ENCODE results near the gene PTPA. TPM values are rescaled to one million over a fixed set of nuclear protein-coding genes. Genes with fewer than 3 reads are reported as not detected.
"Not testable (repeated sequence)": the region's sequence is repeated elsewhere in the genome, so short reads cannot be mapped to it uniquely, and the experiment has no call there.

The PTPA gene
- polyA plus RNA-seq, 1 donor from 2014 or later: 62.8 TPM

GRCh38 chr9:129109952-129110739, 1.1 kb upstream of the PTPA start:
- peak overlapping the region; percentile 96 for H3K4me3 ChIP-seq (ENCODE audit: low read length)
- no peaks in the 10 kb centered on the region for H3K36me3 ChIP-seq (ENCODE audit: insufficient read depth, low read length)
- H3K9me3 ChIP-seq (ENCODE audit: low read length): no peaks in the 10 kb centered on the region
- peak overlapping the region; percentile 30 for H3K4me2 ChIP-seq (ENCODE audit: low read length)
- H3K27me3 ChIP-seq (ENCODE audit: insufficient read depth, low read depth, low read length): no peaks in the 10 kb centered on the region
- no peaks in the 10 kb centered on the region for H3K9me2 ChIP-seq (ENCODE audit: insufficient read depth, low read length)
- no peak overlapping the region for H3K27ac ChIP-seq (ENCODE audit: low read length)
- peak overlapping the region; percentile 72 for H3K9ac ChIP-seq (ENCODE audit: low read length)
- peaks cover 11% of the 10 kb centered on the region for H3K79me2 ChIP-seq (replicated peaks; ENCODE audit: insufficient read depth, low read length)
- no peaks in the 10 kb centered on the region for H4K20me1 ChIP-seq (ENCODE audit: insufficient read depth)
- H3F3A ChIP-seq (ENCODE audit: insufficient read depth, low read length, poor library complexity, severe bottlenecking): no peaks in the 10 kb centered on the region
- no peak for TF ChIP-seq EP300 (conservative IDR thresholded peaks at IDR 0.05; ENCODE audit: poor library complexity, severe bottlenecking)
- TF ChIP-seq SMC3 (conservative IDR thresholded peaks at IDR 0.05; ENCODE audit: poor library complexity): no peak
- no peak for TF ChIP-seq MXI1 (conservative IDR thresholded peaks at IDR 0.05; ENCODE audit: poor library complexity, severe bottlenecking)
- no peak for TF ChIP-seq POLR2AphosphoS5 (IDR thresholded peaks at IDR 0.05)
- TF ChIP-seq TAF1 (IDR thresholded peaks at IDR 0.05; ENCODE audit: low read depth): peak; percentile 35
- no peak for TF ChIP-seq RAD21 (conservative IDR thresholded peaks at IDR 0.05)
- no peak for TF ChIP-seq EZH2 (IDR thresholded peaks at IDR 0.05; ENCODE audit: borderline replicate concordance, insufficient read depth, low read length, poor library complexity, severe bottlenecking)
- TF ChIP-seq, protein P1, sequence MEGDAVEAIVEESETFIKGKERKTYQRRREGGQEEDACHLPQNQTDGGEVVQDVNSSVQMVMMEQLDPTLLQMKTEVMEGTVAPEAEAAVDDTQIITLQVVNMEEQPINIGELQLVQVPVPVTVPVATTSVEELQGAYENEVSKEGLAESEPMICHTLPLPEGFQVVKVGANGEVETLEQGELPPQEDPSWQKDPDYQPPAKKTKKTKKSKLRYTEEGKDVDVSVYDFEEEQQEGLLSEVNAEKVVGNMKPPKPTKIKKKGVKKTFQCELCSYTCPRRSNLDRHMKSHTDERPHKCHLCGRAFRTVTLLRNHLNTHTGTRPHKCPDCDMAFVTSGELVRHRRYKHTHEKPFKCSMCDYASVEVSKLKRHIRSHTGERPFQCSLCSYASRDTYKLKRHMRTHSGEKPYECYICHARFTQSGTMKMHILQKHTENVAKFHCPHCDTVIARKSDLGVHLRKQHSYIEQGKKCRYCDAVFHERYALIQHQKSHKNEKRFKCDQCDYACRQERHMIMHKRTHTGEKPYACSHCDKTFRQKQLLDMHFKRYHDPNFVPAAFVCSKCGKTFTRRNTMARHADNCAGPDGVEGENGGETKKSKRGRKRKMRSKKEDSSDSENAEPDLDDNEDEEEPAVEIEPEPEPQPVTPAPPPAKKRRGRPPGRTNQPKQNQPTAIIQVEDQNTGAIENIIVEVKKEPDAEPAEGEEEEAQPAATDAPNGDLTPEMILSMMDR (IDR thresholded peaks at IDR 0.05; ENCODE audit: poor library complexity, severe bottlenecking): peak; percentile 48
- H2AFZ ChIP-seq (ENCODE audit: low read depth, low read length): peak overlapping the region; percentile 65

DNA sequence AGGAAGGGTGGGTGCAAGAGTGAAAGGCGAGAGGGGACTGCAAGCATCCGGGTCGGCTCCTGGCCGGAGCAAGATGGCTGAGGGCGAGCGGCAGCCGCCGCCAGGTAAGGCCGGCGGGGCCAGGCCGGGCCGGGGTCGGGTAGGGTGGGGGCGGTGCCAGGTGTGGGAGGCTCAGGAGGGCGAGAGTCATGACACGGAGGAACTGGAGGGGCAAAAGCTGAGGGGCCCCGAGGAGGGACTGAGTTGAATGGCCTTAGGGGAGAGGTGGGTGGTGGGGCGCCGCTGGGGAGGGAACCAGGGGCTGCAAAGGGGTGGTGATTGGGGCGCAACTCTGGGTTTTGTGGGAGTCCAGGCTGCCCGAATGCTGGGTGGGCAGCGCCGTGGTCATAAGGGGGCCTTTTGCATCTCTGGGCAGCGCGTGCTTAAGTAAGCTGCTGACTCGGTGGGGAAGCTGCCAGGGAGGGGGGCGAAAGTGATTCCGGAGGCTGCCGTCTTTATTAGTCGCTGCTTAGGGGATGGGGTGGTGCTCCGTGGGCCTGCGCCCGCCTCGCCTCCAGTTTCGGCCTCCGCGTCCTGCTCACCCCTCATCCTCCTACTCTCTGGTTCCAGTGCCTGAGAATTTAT, 425 bp downstream of the PTPA start:
- H3K9me3 ChIP-seq (ENCODE audit: low read length): no peaks in the 10 kb centered on the region
- peak overlapping the region; percentile 93 for H3K27ac ChIP-seq (ENCODE audit: low read length)
- TF ChIP-seq EP300 (conservative IDR thresholded peaks at IDR 0.05; ENCODE audit: poor library complexity, severe bottlenecking) (no peak), TAF1 (IDR thresholded peaks at IDR 0.05; ENCODE audit: low read depth) (no peak), REST (IDR thresholded peaks at IDR 0.05; ENCODE audit: borderline replicate concordance) (no peak), POLR2AphosphoS5 (IDR thresholded peaks at IDR 0.05) (no peak), EZH2 (IDR thresholded peaks at IDR 0.05; ENCODE audit: borderline replicate concordance, insufficient read depth, low read length, poor library complexity, severe bottlenecking) (no peak), RAD21 (conservative IDR thresholded peaks at IDR 0.05) (no peak), SMC3 (conservative IDR thresholded peaks at IDR 0.05; ENCODE audit: poor library complexity) (no peak), MXI1 (conservative IDR thresholded peaks at IDR 0.05; ENCODE audit: poor library complexity, severe bottlenecking) (no peak)
- TF ChIP-seq, protein P1 (IDR thresholded peaks at IDR 0.05; ENCODE audit: poor library complexity, severe bottlenecking): no peak
- H3K4me3 ChIP-seq (ENCODE audit: low read length): peak overlapping the region; percentile 96
- no peaks in the 10 kb centered on the region for H3K27me3 ChIP-seq (ENCODE audit: insufficient read depth, low read depth, low read length)
- H3K36me3 ChIP-seq (ENCODE audit: insufficient read depth, low read length): no peaks in the 10 kb centered on the region
- peak overlapping the region; percentile 92 for H3K9ac ChIP-seq (ENCODE audit: low read length)
- H3F3A ChIP-seq (ENCODE audit: insufficient read depth, low read length, poor library complexity, severe bottlenecking): no peaks in the 10 kb centered on the region
- H3K79me2 ChIP-seq (replicated peaks; ENCODE audit: insufficient read depth, low read length): peaks cover 12% of the 10 kb centered on the region
- no peaks in the 10 kb centered on the region for H4K20me1 ChIP-seq (ENCODE audit: insufficient read depth)
- H2AFZ ChIP-seq (ENCODE audit: low read depth, low read length): peak overlapping the region; percentile 98
- H3K4me2 ChIP-seq (ENCODE audit: low read length): peak overlapping the region; percentile 63
- H3K9me2 ChIP-seq (ENCODE audit: insufficient read depth, low read length): no peaks in the 10 kb centered on the region

DNA sequence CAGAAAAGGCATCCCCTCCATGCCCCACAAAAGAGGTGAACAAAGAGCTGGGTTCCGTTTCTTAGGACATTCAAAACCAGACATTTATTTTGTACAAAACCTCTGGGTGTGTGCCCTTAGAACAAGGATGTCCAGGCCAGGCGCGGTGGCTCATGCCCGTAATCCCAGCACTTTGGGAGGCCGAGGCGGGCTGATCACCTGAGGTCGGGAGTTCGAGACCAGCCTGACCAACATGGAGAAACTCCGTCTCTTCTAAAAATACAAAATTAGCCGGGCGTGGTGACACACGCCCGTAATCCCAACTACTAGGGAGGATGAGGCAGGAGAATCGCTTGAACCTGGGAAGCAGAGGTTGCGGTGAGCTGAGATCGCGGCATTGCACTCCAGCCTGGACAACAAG, 1.3 kb downstream of the PTPA start:
- H3K9me2 ChIP-seq (ENCODE audit: insufficient read depth, low read length); H2AFZ ChIP-seq (ENCODE audit: low read depth, low read length); H3K36me3 ChIP-seq (ENCODE audit: insufficient read depth, low read length); H4K20me1 ChIP-seq (ENCODE audit: insufficient read depth); H3K27me3 ChIP-seq (ENCODE audit: insufficient read depth, low read depth, low read length); H3F3A ChIP-seq (ENCODE audit: insufficient read depth, low read length, poor library complexity, severe bottlenecking); H3K9me3 ChIP-seq (ENCODE audit: low read length): not testable (repeated sequence)
- Histone ChIP-seq H3K79me2 (replicated peaks; ENCODE audit: insufficient read depth, low read length) (peaks cover 18% of the 10 kb centered on the region), H3K9ac (ENCODE audit: low read length) (peak overlapping the region; percentile 92), H3K4me2 (ENCODE audit: low read length) (peak overlapping the region; percentile 63), H3K4me3 (ENCODE audit: low read length) (peak overlapping the region; percentile 96), H3K27ac (ENCODE audit: low read length) (peak overlapping the region; percentile 93)
